WTC11 (cell line): ENCODE data around the gene STRAP. TPM values are rescaled to one million over a fixed set of nuclear protein-coding genes. Genes with fewer than 3 reads are reported as not detected.
"Not testable (repeated sequence)": the region's sequence is repeated elsewhere in the genome, so short reads cannot be mapped to it uniquely, and the experiment has no call there.

Source experiments
- ATAC-seq: fragments of 200-7000 bp; cut with Tn5 transposase; 2 replicates; pipeline ENCODE4 v1.10.0; 2021; ENCODE audit warnings: mild to moderate bottlenecking, moderate library complexity
- CTCF ChIA-PET: fragments of 300-600 bp; sonication (Branson Sonifier 250); formaldehyde crosslinking; loops from one replicate; lab custom pipeline; 2021; ENCODE audit warnings: antibody characterized with exemption; lab: Charles Lee
- POLR2A ChIA-PET: fragments of 350-600 bp; sonication (Branson Sonifier 250); formaldehyde crosslinking; loops from one replicate; lab custom pipeline; 2021; ENCODE audit warnings: antibody characterized with exemption; lab: Charles Lee
- DNase-seq: peaks from one replicate; pipeline ENCODE4 v3.0.0; 2021; ENCODE audit warnings: low spot score
- H3K27ac Mint-ChIP-seq: 2 replicates; pipeline ENCODE4 v1.8.0; 2021; ENCODE audit warnings: mixed read lengths
- H3K27me3 Mint-ChIP-seq: 2 replicates; pipeline ENCODE4 v1.8.0; 2021; ENCODE audit warnings: low read depth, mild to moderate bottlenecking, moderate library complexity, mixed read lengths
- H3K36me3 Mint-ChIP-seq: 2 replicates; pipeline ENCODE4 v1.8.0; 2021; ENCODE audit warnings: mixed read lengths
- H3K4me1 Mint-ChIP-seq: 2 replicates; pipeline ENCODE4 v1.8.0; 2022; ENCODE audit warnings: mixed read lengths
- H3K4me3 Mint-ChIP-seq: 2 replicates; pipeline ENCODE4 v1.8.0; 2021; ENCODE audit warnings: mild to moderate bottlenecking, moderate library complexity, mixed read lengths
- H3K9me3 Mint-ChIP-seq: 2 replicates; pipeline ENCODE4 v1.8.0; 2021; ENCODE audit warnings: mixed read lengths
- AR ChIP-seq: fragments of 250-450 bp; sonication (Bioruptor Pico); IDR thresholded peaks from 2 replicates; pipeline ENCODE4 v1.9.0; 2021; ENCODE audit warnings: mild to moderate bottlenecking
- ARID4B ChIP-seq: sonication (generic); formaldehyde crosslinking; IDR thresholded peaks from 2 replicates; pipeline ENCODE4 v1.8.0; 2023; ENCODE audit warnings: missing genetic modification reagents, mild to moderate bottlenecking, borderline replicate concordance
- IRF2 ChIP-seq: sonication (generic); formaldehyde crosslinking; IDR thresholded peaks from 2 replicates; pipeline ENCODE4 v1.8.0; 2022; ENCODE audit warnings: low read depth, missing genetic modification reagents, borderline replicate concordance
- JUN ChIP-seq: sonication (generic); formaldehyde crosslinking; IDR thresholded peaks from 2 replicates; pipeline ENCODE4 v1.8.0; 2023; ENCODE audit warnings: mild to moderate bottlenecking, missing genetic modification reagents
- MXD4 ChIP-seq: fragments of 250-450 bp; sonication (Bioruptor Pico); IDR thresholded peaks from 2 replicates; pipeline ENCODE4 v1.8.0; 2021; ENCODE audit warnings: mild to moderate bottlenecking, moderate library complexity, borderline replicate concordance
- NFE2L1 ChIP-seq: sonication (generic); formaldehyde crosslinking; IDR thresholded peaks from 2 replicates; pipeline ENCODE4 v1.8.1; 2023; ENCODE audit warnings: missing genetic modification reagents
- ZNF121 ChIP-seq: sonication (generic); formaldehyde crosslinking; IDR thresholded peaks from 2 replicates; pipeline ENCODE4 v1.8.0; 2023; ENCODE audit warnings: missing genetic modification reagents
- ZNF232 ChIP-seq: sonication (generic); formaldehyde crosslinking; IDR thresholded peaks from 2 replicates; pipeline ENCODE4 v1.8.0; 2022; ENCODE audit warnings: mild to moderate bottlenecking, missing genetic modification reagents
- ZNF281 ChIP-seq: sonication (generic); formaldehyde crosslinking; IDR thresholded peaks from 2 replicates; pipeline ENCODE4 v1.8.0; 2023; ENCODE audit warnings: mild to moderate bottlenecking, missing genetic modification reagents
- ZNF423 ChIP-seq: fragments of 250-450 bp; sonication (Bioruptor Pico); IDR thresholded peaks from 2 replicates; pipeline ENCODE4 v2.1.2; 2022; ENCODE audit warnings: mild to moderate bottlenecking, moderate library complexity
- total RNA-seq: library from RNA; stranded (reverse); gene quantifications from 3 replicates; pipeline ENCODE4 v1.2.3, GENCODE V29; 2021

The STRAP gene
- total RNA-seq, 1 experiment from 2014 or later: 221 TPM

GRCh38 chr12:15911931-15912330 lies 29.7 kb downstream of the STRAP start:
- H3K36me3 Mint-ChIP-seq, DNase-seq, POLR2A ChIA-PET, H3K9me3 Mint-ChIP-seq, ATAC-seq, H3K27me3 Mint-ChIP-seq: not testable (repeated sequence)
- CTCF ChIA-PET: interaction anchor here (0.7 to 2.4 kb wide), 4 partner anchors 11 to 148 kb away, joined by 3 to 19 read pairs (median 6); no protein-coding TSS in a partner anchor
- H3K27ac Mint-ChIP-seq: 0 out of 2 replicates have a peak overlapping the region, but pooled peaks have one; percentile 66
- peak overlapping the region; percentile 82 for H3K4me3 Mint-ChIP-seq
- peaks cover 25% of the 10 kb centered on the region for H3K4me1 Mint-ChIP-seq

DNA sequence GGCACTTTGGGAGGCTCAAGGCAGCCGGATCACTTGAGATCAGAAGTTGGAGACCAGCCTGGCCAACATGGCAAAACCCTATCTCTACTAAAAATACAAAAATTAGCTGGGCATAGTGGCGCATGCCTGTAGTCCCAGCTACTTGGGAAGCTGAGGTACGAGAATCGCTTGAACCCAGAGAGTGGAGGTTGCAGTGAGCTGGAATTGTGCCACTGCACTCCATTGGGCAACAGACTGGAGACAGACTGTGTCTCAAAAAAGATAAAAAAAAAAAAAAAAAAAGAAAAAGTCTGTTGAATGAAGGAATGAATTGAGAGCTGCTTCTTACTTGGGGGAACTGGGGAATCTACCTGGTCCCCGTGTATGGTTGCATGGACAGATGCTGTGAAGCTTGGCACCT lies 31.9 kb downstream of the STRAP start:
- H3K27ac Mint-ChIP-seq: not testable (repeated sequence)
- POLR2A ChIA-PET: interaction anchor here (0.6 kb wide), 1 partner anchor 90 kb away, joined by 4 read pairs; no protein-coding TSS in a partner anchor
- CTCF ChIA-PET: interaction anchor here (0.7 kb wide), 1 partner anchor 8 kb away, joined by 3 read pairs; no protein-coding TSS in a partner anchor

DNA sequence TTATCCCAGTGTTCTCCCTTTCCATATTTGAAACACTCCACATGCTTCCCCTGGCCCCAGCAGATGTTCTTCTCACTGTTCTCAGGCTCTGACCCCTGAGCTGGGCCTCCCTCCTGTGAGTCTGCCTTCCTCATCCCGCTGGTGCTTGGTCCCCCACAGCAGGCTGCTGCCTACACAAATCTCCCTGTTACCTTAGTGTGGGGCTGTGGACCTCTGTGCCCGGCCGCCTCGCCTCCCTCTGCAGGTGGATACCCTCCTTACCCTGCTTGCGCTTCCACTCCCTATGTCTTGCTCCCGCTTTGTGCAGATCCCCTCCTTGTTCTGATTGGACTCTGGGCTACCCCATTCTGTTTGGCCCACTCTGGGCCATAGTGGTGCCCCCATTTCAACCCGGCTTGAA lies 35.9 kb downstream of the STRAP start:
- no peaks in the 10 kb centered on the region for H3K9me3 Mint-ChIP-seq
- DNase-seq (no peak), ATAC-seq (peak; percentile 68)
- POLR2A ChIA-PET: no interaction called here
- H3K4me1 Mint-ChIP-seq: peaks cover 26% of the 10 kb centered on the region
- CTCF ChIA-PET: interaction anchor here (0.6 to 1.8 kb wide), 3 partner anchors 19 to 923 kb away, joined by 3 to 5 read pairs (median 3); no protein-coding TSS in a partner anchor
- H3K27me3 Mint-ChIP-seq: no peaks in the 10 kb centered on the region
- no peaks in the 10 kb centered on the region for H3K36me3 Mint-ChIP-seq
- no peak overlapping the region for H3K4me3 Mint-ChIP-seq
- TF ChIP-seq AR (CRISPR knock-in tag) (no peak), MXD4 (no peak), NFE2L1 (CRISPR knock-in tag) (no peak), ARID4B (CRISPR knock-in tag) (no peak), ZNF121 (CRISPR knock-in tag) (no peak), IRF2 (CRISPR knock-in tag) (no peak), ZNF423 (CRISPR knock-in tag) (no peak), ZNF281 (CRISPR knock-in tag) (no peak), ZNF232 (no peak), JUN (no peak)
- TF ChIP-seq, all 79 proteins: peak for 0
- no peak overlapping the region for H3K27ac Mint-ChIP-seq

More for the DNA sequence above, 31.9 kb downstream of the STRAP start:
- peaks cover 34% of the 10 kb centered on the region for H3K4me1 Mint-ChIP-seq
- H3K4me3 Mint-ChIP-seq, H3K27me3 Mint-ChIP-seq, H3K36me3 Mint-ChIP-seq, DNase-seq, H3K9me3 Mint-ChIP-seq, ATAC-seq: not testable (repeated sequence)
